KMS-11 (cell line): ENCODE data around the gene TMEM89.

ENCODE experiments used
- H2AFZ ChIP-seq: fragments of 200-600 bp; sonication (generic); 2 replicates; pipeline ENCODE4 v1.6.1; 2016; ENCODE audit warnings: antibody characterized with exemption, mixed run types, low read depth
- H3K27ac ChIP-seq: fragments of 200-600 bp; sonication (generic); 2 replicates; pipeline ENCODE4 v1.6.1; 2016; ENCODE audit warnings: mild to moderate bottlenecking, mixed run types
- H3K27me3 ChIP-seq: fragments of 200-600 bp; sonication (generic); 2 replicates; pipeline ENCODE4 v1.6.1; 2017; ENCODE audit warnings: mild to moderate bottlenecking, low read depth, mixed run types, moderate library complexity; ENCODE audit not compliant: insufficient read depth
- H3K36me3 ChIP-seq: fragments of 200-600 bp; sonication (generic); 2 replicates; pipeline ENCODE4 v1.6.1; 2017; ENCODE audit warnings: mild to moderate bottlenecking, mixed run types; ENCODE audit not compliant: insufficient read depth
- H3K4me1 ChIP-seq: fragments of 200-600 bp; sonication (generic); 2 replicates; pipeline ENCODE4 v1.6.1; 2016; ENCODE audit warnings: mild to moderate bottlenecking, low read depth, mixed run types; ENCODE audit not compliant: poor library complexity, severe bottlenecking
- H3K4me2 ChIP-seq: fragments of 200-600 bp; sonication (generic); 2 replicates; pipeline ENCODE4 v1.7.0; 2016; ENCODE audit warnings: mild to moderate bottlenecking, mixed run types
- H3K4me3 ChIP-seq: fragments of 200-600 bp; sonication (generic); IDR thresholded peaks from 2 replicates; pipeline ENCODE4 v1.6.1; 2017; ENCODE audit warnings: low read depth, low read length, mixed read lengths; ENCODE audit not compliant: insufficient read depth
- H3K79me2 ChIP-seq: fragments of 200-600 bp; sonication (generic); 2 replicates; pipeline ENCODE4 v1.6.1; 2016; ENCODE audit warnings: low read depth, mixed run types; ENCODE audit not compliant: insufficient read depth
- H3K9ac ChIP-seq: fragments of 200-600 bp; sonication (generic); 2 replicates; pipeline ENCODE4 v1.6.1; 2016; ENCODE audit warnings: mild to moderate bottlenecking, mixed run types
- H4K20me1 ChIP-seq: fragments of 200-600 bp; sonication (generic); 2 replicates; pipeline ENCODE4 v1.6.1; 2016; ENCODE audit warnings: mild to moderate bottlenecking, mixed run types; ENCODE audit not compliant: insufficient read depth
- TF ChIP-seq, protein P1 (sequence below): fragments of 200-600 bp; sonication (generic); conservative IDR thresholded peaks from 2 replicates; pipeline ENCODE4 v1.6.1; 2017; ENCODE audit warnings: low read depth, mild to moderate bottlenecking, antibody characterized with exemption, low read length, moderate library complexity, mixed read lengths

Gene TMEM89

DNA sequence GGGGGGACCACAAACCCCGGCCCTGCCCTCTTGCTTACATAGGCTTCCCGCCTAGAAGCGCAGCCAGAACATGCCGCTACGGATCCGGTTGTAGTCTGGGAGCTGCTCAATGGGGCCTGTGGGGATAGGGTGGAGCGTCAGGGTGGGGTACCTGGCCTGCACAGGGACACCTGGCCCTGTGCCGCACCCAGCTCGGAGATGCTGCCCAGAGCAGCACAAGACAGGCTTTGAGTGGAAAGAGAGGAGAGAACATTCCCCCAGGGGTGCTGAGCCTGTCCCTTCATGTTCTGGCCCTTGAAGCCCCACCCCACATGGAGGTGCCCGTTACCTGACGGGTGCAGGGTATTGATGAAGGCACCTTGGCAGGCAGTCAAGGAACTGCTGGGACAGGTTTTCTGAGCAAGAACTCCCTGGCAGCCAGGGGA, 22.5 kb downstream of the TMEM89 start:
- no peaks in the 10 kb centered on the region for H3K4me1 ChIP-seq
- H3K79me2 ChIP-seq, result no peaks in the 10 kb centered on the region
- H3K4me3 ChIP-seq, result no peak overlapping the region
- no peaks in the 10 kb centered on the region for H3K27me3 ChIP-seq
- H2AFZ ChIP-seq, result no peak overlapping the region
- H3K9ac ChIP-seq, result no peak overlapping the region
- no peak overlapping the region for H3K4me2 ChIP-seq
- H3K27ac ChIP-seq, result no peak overlapping the region
- TF ChIP-seq, protein P1, sequence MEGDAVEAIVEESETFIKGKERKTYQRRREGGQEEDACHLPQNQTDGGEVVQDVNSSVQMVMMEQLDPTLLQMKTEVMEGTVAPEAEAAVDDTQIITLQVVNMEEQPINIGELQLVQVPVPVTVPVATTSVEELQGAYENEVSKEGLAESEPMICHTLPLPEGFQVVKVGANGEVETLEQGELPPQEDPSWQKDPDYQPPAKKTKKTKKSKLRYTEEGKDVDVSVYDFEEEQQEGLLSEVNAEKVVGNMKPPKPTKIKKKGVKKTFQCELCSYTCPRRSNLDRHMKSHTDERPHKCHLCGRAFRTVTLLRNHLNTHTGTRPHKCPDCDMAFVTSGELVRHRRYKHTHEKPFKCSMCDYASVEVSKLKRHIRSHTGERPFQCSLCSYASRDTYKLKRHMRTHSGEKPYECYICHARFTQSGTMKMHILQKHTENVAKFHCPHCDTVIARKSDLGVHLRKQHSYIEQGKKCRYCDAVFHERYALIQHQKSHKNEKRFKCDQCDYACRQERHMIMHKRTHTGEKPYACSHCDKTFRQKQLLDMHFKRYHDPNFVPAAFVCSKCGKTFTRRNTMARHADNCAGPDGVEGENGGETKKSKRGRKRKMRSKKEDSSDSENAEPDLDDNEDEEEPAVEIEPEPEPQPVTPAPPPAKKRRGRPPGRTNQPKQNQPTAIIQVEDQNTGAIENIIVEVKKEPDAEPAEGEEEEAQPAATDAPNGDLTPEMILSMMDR, result no peak
- H4K20me1 ChIP-seq, result no peaks in the 10 kb centered on the region
- H3K36me3 ChIP-seq, result no peaks in the 10 kb centered on the region

DNA sequence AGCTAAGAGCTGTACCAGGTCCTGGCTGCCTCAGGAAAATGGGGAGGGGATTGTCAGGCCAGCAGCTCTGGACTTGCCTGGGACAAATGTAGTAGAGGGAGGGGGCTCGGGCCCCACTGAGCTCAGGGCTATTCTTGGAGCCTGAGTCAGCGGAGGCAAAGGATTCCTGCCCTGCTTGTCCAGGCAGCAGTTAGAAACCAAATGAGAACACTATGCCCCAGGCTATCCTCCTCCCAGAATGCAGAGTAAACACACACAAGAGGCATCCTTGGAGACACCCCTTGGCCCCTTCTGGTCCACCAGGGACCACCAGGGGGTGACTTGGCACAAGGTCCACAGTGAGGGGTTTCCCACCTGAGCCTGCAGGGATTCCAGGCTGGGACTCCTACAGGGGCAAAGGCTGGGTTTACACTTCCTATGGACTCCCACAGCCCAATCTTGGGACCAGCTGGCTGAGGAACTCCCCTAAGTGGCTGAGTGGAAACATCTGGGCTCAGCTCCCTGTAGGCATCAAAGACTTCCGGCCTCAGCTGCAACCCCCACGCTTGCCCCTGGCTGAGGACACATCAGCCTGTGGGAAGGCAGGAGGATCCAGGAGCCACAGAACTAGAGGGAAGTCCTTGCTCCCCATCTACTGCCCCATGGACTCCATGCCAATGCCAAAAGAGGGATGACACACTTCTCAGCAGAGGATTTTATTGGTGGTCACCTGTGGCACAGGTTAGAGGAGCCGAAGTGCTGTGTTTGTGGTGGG, 23.1 kb downstream of the TMEM89 start:
- Histone ChIP-seq H3K4me1 (no peaks in the 10 kb centered on the region), H3K36me3 (no peaks in the 10 kb centered on the region), H3K4me3 (no peak overlapping the region), H2AFZ (no peak overlapping the region), H3K27me3 (no peaks in the 10 kb centered on the region), H3K9ac (no peak overlapping the region), H4K20me1 (no peaks in the 10 kb centered on the region), H3K4me2 (no peak overlapping the region), H3K79me2 (no peaks in the 10 kb centered on the region), H3K27ac (no peak overlapping the region)
- TF ChIP-seq, protein P1, result no peak

- H4K20me1 ChIP-seq, result no peaks in the 10 kb centered on the region
- no peak overlapping the region for H3K4me2 ChIP-seq
- no peaks in the 10 kb centered on the region for H3K27me3 ChIP-seq
- no peaks in the 10 kb centered on the region for H3K4me1 ChIP-seq
- no peak overlapping the region for H2AFZ ChIP-seq
- no peaks in the 10 kb centered on the region for H3K79me2 ChIP-seq
- no peak overlapping the region for H3K27ac ChIP-seq
- no peak overlapping the region for H3K9ac ChIP-seq
- no peaks in the 10 kb centered on the region for H3K36me3 ChIP-seq
- TF ChIP-seq, protein P1, result no peak
- no peak overlapping the region for H3K4me3 ChIP-seq
Observed at GRCh38 chr3:48597408-48597800, 24.2 kb downstream of the TMEM89 start.

GRCh38 chr3:48596676-48597407, 24.7 kb downstream of the TMEM89 start:
- Histone ChIP-seq H3K79me2 (no peaks in the 10 kb centered on the region), H3K27ac (no peak overlapping the region), H3K36me3 (no peaks in the 10 kb centered on the region), H3K27me3 (no peaks in the 10 kb centered on the region; the same call in 1 of the 2 replicates), H3K4me1 (no peaks in the 10 kb centered on the region), H3K4me2 (no peak overlapping the region), H2AFZ (no peak overlapping the region), H4K20me1 (no peaks in the 10 kb centered on the region), H3K9ac (no peak overlapping the region), H3K4me3 (no peak overlapping the region)
- TF ChIP-seq, protein P1, result no peak
